OCI-LY1 (cell line): ENCODE data around the gene ASB11.

ENCODE experiments used
- H2AFZ ChIP-seq: fragments of 200-600 bp; sonication (generic), shearing (Covaris generic); 2 replicates; pipeline ENCODE4 v1.6.0; 2014; ENCODE audit warnings: antibody characterized with exemption, mild to moderate bottlenecking, low read length
- H3F3A ChIP-seq: fragments of 200-600 bp; sonication (generic), shearing (Covaris generic); 2 replicates; pipeline ENCODE4 v1.6.0; 2014; ENCODE audit warnings: mild to moderate bottlenecking, antibody characterized with exemption, low read length, moderate library complexity; ENCODE audit not compliant: insufficient read depth
- H3K27ac ChIP-seq: fragments of 200-600 bp; sonication (generic); 2 replicates; pipeline ENCODE4 v1.5.1; 2014; ENCODE audit warnings: low read length, mixed run types, mild to moderate bottlenecking, low read depth; ENCODE audit not compliant: poor library complexity, severe bottlenecking
- H3K27me3 ChIP-seq: fragments of 200-600 bp; sonication (generic); 2 replicates; pipeline ENCODE4 v1.6.0; 2014; ENCODE audit warnings: antibody characterized with exemption, mild to moderate bottlenecking, low read length, moderate library complexity; ENCODE audit not compliant: insufficient read depth
- H3K36me3 ChIP-seq: fragments of 200-600 bp; sonication (generic); 2 replicates; pipeline ENCODE4 v1.6.1; 2014; ENCODE audit warnings: mild to moderate bottlenecking, antibody characterized with exemption, low read length, moderate library complexity, mixed read lengths; ENCODE audit not compliant: insufficient read depth
- H3K4me1 ChIP-seq: fragments of 200-600 bp; sonication (generic); 2 replicates; pipeline ENCODE4 v1.5.1; 2014; ENCODE audit warnings: mild to moderate bottlenecking, low read length, moderate library complexity; ENCODE audit not compliant: insufficient read depth, severe bottlenecking
- H3K4me2 ChIP-seq: fragments of 200-600 bp; sonication (generic), shearing (Covaris generic); 2 replicates; pipeline ENCODE4 v1.6.1; 2014; ENCODE audit warnings: low read length
- H3K4me3 ChIP-seq: fragments of 200-600 bp; sonication (generic); 2 replicates; pipeline ENCODE4 v1.5.1; 2014; ENCODE audit warnings: low read length, low read depth, mild to moderate bottlenecking, mixed read lengths; ENCODE audit not compliant: poor library complexity, severe bottlenecking
- H3K79me2 ChIP-seq: fragments of 200-600 bp; shearing (Covaris generic); 2 replicates; pipeline ENCODE4 v1.6.1; 2016; ENCODE audit warnings: mixed run types, low read length, mixed read lengths; ENCODE audit not compliant: insufficient read depth
- H3K9ac ChIP-seq: fragments of 200-600 bp; sonication (generic), shearing (Covaris generic); 2 replicates; pipeline ENCODE4 v1.6.1; 2014; ENCODE audit warnings: mild to moderate bottlenecking, low read length, mixed read lengths
- H3K9me2 ChIP-seq: fragments of 200-600 bp; sonication (generic), shearing (Covaris generic); 2 replicates; pipeline ENCODE4 v1.6.1; 2014; ENCODE audit warnings: low read depth, mild to moderate bottlenecking, low read length, mixed read lengths
- H3K9me3 ChIP-seq: fragments of 200-600 bp; shearing (Covaris generic); 2 replicates; pipeline ENCODE4 v1.6.1; 2014; ENCODE audit warnings: low read length, mixed read lengths
- H4K20me1 ChIP-seq: fragments of 200-600 bp; sonication (generic), shearing (Covaris generic); 2 replicates; pipeline ENCODE4 v1.6.0; 2016; ENCODE audit warnings: mild to moderate bottlenecking, low read length; ENCODE audit not compliant: insufficient read depth
- EZH2 ChIP-seq: fragments of 200-600 bp; sonication (generic), shearing (Covaris generic); IDR thresholded peaks from 2 replicates; pipeline ENCODE4 v1.8.0; 2017; ENCODE audit warnings: borderline replicate concordance, mixed run types, mild to moderate bottlenecking, antibody characterized with exemption, low read length, moderate library complexity, mixed read lengths
- TF ChIP-seq, protein P1 (sequence below): fragments of 200-600 bp; sonication (generic), shearing (Covaris generic); IDR thresholded peaks from 2 replicates; pipeline ENCODE4 v1.5.1; 2017; ENCODE audit warnings: mild to moderate bottlenecking, antibody characterized with exemption, low read length, moderate library complexity, mixed read lengths

The ASB11 gene

DNA sequence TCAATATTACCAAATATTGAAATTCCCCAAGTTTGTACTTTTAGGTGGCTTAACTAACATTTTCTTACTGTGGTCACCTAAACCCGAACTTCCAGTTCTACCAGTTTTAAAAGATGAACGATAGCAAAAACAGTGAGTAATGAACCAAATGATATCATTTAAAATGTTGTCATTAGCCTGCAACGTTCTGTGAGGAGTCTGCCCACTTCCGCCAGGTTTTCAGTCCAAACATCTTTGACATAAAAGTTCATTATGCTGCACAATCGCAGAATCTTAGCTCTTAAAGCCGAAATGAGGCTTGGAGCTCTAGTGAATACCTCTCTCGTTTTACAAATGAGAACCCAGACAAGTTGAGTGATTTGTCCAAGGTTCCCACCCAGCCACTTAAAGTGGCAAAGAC is 19.1 kb upstream of the ASB11 start:
- H3K4me1 ChIP-seq, result peaks cover 14% of the 10 kb centered on the region
- H3K9me2 ChIP-seq, result no peaks in the 10 kb centered on the region
- H3K9me3 ChIP-seq, result no peaks in the 10 kb centered on the region
- H3K27me3 ChIP-seq, result no peaks in the 10 kb centered on the region
- H3K36me3 ChIP-seq, result peaks cover 8% of the 10 kb centered on the region
- peak overlapping the region; percentile 17 for H3K27ac ChIP-seq
- no peaks in the 10 kb centered on the region for H3F3A ChIP-seq
- no peak overlapping the region; the same call in 1 of the 2 replicates for H2AFZ ChIP-seq
- peak overlapping the region; percentile 94 for H3K4me2 ChIP-seq
- no peaks in the 10 kb centered on the region for H4K20me1 ChIP-seq
- H3K79me2 ChIP-seq, result 0 out of 2 replicates have a peak, but pooled peaks cover 3% of the 10 kb centered on the region
- H3K4me3 ChIP-seq, result peak overlapping the region; percentile 98
- TF ChIP-seq, protein P1, sequence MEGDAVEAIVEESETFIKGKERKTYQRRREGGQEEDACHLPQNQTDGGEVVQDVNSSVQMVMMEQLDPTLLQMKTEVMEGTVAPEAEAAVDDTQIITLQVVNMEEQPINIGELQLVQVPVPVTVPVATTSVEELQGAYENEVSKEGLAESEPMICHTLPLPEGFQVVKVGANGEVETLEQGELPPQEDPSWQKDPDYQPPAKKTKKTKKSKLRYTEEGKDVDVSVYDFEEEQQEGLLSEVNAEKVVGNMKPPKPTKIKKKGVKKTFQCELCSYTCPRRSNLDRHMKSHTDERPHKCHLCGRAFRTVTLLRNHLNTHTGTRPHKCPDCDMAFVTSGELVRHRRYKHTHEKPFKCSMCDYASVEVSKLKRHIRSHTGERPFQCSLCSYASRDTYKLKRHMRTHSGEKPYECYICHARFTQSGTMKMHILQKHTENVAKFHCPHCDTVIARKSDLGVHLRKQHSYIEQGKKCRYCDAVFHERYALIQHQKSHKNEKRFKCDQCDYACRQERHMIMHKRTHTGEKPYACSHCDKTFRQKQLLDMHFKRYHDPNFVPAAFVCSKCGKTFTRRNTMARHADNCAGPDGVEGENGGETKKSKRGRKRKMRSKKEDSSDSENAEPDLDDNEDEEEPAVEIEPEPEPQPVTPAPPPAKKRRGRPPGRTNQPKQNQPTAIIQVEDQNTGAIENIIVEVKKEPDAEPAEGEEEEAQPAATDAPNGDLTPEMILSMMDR, result no peak
- no peak for TF ChIP-seq EZH2
- H3K9ac ChIP-seq, result peak overlapping the region; percentile 97

DNA sequence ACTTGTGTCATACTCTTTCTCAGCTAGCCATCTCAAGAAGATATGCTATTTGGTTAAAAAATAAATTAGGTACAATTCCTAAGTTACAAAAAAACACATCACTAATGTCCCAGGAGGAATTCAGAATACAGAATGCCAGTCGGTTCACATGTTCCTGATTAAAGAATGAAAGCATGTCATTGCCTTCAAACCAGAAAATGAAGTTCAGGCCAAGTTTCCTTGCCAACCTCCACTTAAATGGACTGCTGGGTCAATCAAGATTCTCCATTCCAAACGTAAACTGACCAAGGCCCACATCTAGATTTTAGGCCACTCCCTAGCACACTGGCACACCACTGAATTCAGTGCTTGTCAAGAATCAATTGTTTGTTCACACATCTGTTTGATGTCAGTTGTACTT is 13.4 kb upstream of the ASB11 start:
- TF ChIP-seq, protein P1, result no peak
- no peak for TF ChIP-seq EZH2

DNA sequence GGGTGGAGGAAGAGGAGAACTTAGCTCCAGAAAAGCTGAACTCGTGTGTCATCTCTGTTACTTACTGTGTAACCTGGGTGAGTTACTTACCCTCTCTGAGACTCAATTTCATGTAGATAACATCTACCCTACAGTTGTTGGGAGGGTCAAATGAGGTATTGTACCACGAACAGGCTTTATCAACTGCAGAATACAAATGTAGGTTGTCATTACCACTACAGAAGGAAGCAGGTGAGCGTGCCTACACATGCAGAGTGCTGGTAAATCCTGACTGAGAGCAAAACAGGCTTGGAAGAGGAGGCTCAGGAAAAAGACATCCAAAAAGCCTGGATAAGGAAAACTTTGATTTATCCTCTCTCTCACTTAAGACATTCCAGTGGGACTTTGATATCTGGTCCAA is 12.7 kb upstream of the ASB11 start:
- Histone ChIP-seq H3K9me2 (no peaks in the 10 kb centered on the region), H3K4me3 (no peak overlapping the region), H3K36me3 (peaks cover 25% of the 10 kb centered on the region), H4K20me1 (no peaks in the 10 kb centered on the region), H3F3A (no peaks in the 10 kb centered on the region), H3K9ac (no peak overlapping the region), H3K9me3 (no peaks in the 10 kb centered on the region), H2AFZ (no peak overlapping the region), H3K27ac (no peak overlapping the region), H3K4me1 (no peaks in the 10 kb centered on the region), H3K27me3 (no peaks in the 10 kb centered on the region), H3K79me2 (no peaks in the 10 kb centered on the region), H3K4me2 (no peak overlapping the region)
- TF ChIP-seq, protein P1, result no peak
- TF ChIP-seq EZH2, result no peak

More for the DNA sequence above, 13.4 kb upstream of the ASB11 start:
- H3K27me3 ChIP-seq, result no peaks in the 10 kb centered on the region
- H3K9me3 ChIP-seq, result no peaks in the 10 kb centered on the region
- no peaks in the 10 kb centered on the region for H3F3A ChIP-seq
- no peak overlapping the region for H3K27ac ChIP-seq
- no peaks in the 10 kb centered on the region for H3K79me2 ChIP-seq
- no peak overlapping the region for H3K4me2 ChIP-seq
- H3K36me3 ChIP-seq, result peaks cover 18% of the 10 kb centered on the region
- H2AFZ ChIP-seq, result no peak overlapping the region
- no peak overlapping the region for H3K4me3 ChIP-seq
- no peaks in the 10 kb centered on the region for H3K9me2 ChIP-seq
- no peaks in the 10 kb centered on the region for H4K20me1 ChIP-seq
- H3K9ac ChIP-seq, result no peak overlapping the region
- peaks cover 1% of the 10 kb centered on the region for H3K4me1 ChIP-seq
